NCI-H187 treated with DMSO at 0.1 percent for 48 hours (cell line): Measurements from ENCODE around the gene RCOR3.

Source experiments
- DNase-seq: peaks from one replicate; lab custom pipeline; 2025; lab: John Stamatoyannopoulos, UW

The RCOR3 gene

GRCh38 chr1:211324992-211325775, 66.0 kb downstream of the RCOR3 start:
- no peak for DNase-seq

GRCh38 chr1:211326140-211326527, 67.0 kb downstream of the RCOR3 start:
- no peak for DNase-seq

DNA sequence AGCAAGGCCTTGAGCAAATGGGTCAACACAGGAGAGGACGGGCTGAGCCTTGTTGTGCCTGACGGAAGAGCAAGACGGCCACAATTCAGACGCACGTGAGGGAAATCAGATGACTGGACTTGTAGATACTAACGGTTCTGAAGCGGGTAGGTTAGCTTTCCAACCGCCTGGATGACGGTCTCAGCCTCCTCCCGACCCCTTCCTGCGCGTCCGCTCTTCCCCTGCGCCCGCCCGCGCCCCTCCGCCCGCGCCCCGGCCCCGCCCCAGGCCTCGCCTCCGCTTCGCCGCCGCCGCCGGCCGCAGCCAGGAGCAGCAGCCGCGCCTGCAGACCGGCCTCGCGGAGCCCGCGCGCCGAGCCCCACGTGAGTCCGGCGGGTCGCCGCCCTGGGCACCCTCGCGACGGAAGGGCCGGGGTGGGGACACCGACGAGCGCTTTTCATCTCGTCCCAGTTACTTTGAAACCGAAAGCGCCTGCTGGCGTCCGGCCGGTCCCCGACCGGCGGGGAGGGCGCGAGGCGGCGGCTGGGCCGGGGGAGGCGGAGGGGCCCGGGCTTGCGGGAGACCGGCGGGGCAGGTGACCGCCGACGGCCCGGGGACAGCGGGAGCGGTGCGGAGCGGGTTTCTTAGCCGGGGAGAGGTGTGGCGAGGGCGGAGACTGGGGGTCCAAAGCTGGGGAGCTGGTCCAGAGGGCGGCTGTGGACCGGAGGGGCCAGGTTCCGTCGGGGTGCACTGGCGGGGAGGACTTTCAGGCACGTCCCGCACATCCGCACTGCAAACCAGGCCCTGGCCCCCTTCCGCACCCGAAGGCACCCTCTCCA, 67.6 kb downstream of the RCOR3 start, which contains the start of gene TRAF5:
Gene TRAF5, plus strand, starts transcription at position 306 of the 818 bp plus-strand sequence. CDS start 26,407 bp downstream, outside the sequence.
- DNase-seq = no peak

- DNase-seq = no peak
Measured at GRCh38 chr1:211327346-211327921, 68.3 kb downstream of the RCOR3 start.

GRCh38 chr1:211328084-211328694, 69.0 kb downstream of the RCOR3 start:
- DNase-seq = no peak

GRCh38 chr1:211328866-211329475, 69.8 kb downstream of the RCOR3 start:
- DNase-seq = no peak

DNA sequence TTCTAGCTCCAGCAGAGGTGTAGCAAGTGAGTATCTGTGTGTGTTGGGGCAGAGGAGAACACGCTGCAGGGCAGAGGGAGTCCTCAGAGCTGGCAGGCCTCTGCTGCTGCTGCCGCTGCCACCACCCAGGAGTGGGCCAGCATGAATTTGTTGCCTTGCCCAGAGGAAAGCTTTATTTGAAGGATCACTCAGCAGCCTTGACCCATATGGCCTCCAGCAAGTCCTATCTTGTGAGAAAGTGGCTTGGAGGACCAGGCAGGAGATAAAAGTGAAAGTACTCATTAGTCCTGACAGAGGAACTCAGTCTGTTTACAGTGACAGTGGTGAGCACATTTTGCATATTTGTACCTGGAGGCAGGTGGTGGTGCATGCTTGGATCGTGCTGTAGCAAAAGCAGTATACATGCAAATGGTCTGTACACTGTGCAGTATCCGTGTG, 70.6 kb downstream of the RCOR3 start:
- DNase-seq = no peak

GRCh38 chr1:211330282-211330936, 71.2 kb downstream of the RCOR3 start:
- DNase-seq = no peak

DNA sequence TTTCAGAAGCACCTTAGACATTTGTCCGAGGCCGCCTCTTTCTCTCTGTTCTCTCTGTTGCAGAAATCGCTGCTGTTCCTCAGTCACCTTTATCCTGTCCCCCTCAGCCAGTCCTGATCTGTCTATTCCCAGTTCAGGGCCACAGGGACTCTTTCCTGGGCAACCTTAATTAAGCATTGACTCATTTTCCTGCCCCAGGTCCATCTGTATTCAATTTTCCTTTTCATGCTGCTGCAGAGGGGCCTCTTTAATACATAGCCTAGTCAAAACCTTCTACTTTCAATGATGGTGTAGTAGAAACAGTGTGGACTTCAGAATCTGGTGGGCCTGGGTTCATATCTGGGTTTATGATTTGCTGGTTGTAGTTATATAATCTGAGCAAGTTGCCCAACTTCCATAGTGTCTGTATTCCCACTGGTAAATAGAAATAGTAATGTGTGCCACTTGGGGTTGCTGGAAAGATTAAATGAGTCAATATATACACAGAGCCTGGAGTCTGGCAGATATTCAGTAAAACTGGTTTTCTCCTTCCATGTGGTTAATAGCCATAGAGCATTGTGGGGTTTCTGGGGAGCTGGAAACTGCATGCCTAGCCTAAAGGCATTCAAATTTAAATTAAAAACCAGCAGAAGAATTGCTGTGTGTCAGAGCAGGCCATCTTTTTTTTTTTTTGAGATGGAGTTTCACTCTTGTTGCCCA, 72.0 kb downstream of the RCOR3 start:
- no peak for DNase-seq

DNA sequence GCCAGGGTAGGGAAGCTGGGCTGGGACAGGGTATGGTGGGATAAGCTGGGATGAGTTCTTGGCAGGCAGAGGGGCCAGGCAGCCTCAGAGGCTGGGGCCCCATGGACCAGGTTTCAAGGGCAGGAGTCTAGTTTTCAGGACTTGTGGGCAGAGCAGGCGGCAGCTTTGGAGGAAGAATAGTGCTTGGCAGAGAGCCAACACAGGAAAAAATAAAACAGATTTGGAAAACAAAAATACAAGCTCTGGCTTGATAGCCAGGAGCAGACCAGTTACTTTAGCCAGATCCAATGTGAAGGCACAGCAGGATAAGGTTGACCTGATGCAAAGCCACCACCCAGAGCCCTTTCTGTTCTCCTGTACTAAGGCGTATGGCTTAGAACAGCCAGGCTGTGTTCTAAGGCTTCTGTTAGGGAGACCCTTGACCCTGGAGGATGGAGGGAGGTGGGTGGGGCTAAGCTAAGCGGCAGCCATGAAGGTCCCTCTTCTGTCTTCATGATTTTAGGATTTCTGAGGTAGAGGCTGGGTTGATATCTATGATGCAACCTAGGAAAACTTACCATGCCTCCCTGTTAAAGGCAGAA, 73.0 kb downstream of the RCOR3 start:
- no peak for DNase-seq

DNA sequence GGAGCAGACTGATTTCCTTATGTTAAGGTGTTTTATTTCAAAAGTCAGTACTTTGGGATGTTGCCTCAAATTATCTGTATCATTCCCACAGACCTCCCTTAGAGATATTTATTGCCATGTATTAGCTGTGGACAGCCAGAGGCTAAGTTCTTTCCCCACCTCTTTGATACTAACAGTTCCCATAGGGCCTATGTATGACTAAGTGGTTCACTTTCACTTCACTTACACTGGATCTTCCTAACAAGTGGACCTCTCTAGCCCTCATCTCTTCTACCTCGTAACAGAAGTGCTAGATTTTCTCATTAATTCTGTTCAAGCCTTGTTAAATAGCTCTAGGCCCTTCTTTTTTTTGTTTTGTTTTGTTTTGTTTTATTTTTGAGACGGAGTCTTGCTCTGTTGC, 73.7 kb downstream of the RCOR3 start:
- DNase-seq = no peak

DNA sequence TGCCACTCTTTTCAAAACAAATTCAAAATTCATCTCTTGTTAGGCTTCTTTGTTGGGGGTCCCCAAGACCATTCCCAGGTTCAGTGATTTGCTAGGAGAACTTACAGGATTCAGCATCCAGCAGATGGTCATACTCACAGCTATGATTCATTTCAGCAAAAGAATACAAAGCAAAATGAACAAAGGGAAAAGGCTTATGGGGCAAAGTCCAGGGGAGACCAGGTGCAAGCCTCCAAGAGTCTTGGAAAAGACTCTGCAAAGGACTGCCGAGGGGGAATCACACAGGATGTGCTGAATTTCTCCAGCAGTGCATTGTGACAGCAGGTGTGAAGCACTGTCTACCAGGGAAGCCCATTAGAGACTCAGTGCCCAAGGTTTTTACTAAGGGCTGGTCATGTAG, 74.7 kb downstream of the RCOR3 start:
- DNase-seq = no peak

GRCh38 chr1:211334986-211335385, 75.8 kb downstream of the RCOR3 start:
- DNase-seq = no peak

DNA sequence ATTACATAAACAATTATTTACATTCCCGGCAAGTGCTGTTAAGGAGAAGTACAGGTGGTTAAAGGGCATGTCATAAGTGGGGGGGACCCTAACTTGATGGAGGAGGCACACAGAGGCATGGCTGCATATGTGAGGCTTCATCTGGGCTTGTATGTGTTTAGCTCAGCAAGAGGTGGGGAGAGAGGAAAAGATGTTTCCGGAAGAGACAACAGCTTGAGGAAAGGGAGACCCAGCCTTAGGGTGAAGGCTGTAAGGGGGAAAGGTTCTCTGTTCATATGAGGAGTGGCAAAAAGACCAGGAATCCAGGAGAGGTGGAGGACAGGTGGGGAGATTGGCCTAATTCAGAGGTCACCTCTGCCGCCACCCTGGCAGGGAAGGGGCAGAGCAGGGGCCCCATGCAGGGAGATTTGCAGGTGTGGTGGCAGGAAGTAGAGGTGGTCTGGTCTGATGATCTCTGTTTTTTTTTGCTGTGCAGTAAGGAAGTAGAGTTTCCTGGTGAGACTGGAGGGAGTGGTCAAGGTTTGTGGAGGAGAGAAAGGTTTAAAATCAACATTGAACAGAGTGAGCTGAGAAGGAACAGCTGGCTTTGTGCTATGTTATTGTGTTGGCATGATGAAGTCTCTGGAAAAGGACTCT, 76.5 kb downstream of the RCOR3 start:
- DNase-seq = no peak

DNA sequence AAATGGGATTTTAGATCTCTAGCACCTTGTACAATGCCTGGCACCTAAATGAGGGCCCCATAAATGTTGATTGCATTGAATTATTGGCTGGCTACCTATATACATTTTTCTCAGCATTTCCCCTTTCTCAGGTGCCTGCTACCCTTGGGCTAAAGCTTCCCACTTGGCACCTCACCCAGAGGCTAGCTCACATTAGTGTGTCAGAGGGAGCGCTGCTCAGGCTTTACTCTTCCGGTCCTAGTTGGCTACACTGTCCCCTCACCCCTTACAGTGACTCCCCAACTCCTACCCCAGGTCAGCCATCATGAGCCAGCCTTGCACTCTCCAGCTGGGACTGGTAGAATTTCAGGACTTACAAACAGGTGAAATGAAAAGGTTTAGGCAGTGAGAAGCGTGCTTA, 77.0 kb downstream of the RCOR3 start:
- no peak for DNase-seq

GRCh38 chr1:211336775-211337174, 77.6 kb downstream of the RCOR3 start:
- DNase-seq = no peak

GRCh38 chr1:211337430-211338223, 78.5 kb downstream of the RCOR3 start:
- DNase-seq = no peak

DNA sequence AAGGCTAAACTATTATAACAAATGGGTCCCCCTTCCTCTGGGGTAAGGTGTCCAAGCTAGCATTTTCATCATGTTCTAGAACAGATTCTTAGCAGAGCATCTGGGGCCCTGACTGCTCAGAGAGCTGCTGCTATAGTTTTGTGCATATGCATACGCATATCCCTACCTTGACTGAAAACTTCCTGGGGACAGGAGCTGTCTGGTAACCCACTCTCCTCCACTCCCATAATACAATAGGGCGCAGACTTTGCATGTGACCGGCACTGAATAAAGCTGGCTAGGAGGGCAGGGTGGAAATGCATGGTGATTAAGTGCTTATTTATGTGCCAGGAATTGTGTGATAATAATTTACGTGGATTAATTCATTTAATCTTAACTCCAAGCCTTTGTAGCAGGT, 79.1 kb downstream of the RCOR3 start:
- no peak for DNase-seq

- no peak for DNase-seq
Measured at GRCh38 chr1:211339631-211340041, 80.5 kb downstream of the RCOR3 start.
